Measurements from ENCODE around the gene GPC6.

GPC6 gene

GRCh38 chr13:93413972-93414717 lies 187.5 kb downstream of the GPC6 start:
- Histone ChIP-seq H3K9ac (ENCODE audit: low read length) (no peak overlapping the region), H3K4me1 (ENCODE audit: insufficient read depth, low read length, severe bottlenecking) (no peaks in the 10 kb centered on the region), H3K4me2 (ENCODE audit: low read length) (no peak overlapping the region), H2AFZ (ENCODE audit: low read length) (no peak overlapping the region), H3K27me3 (ENCODE audit: insufficient read depth, low read length) (no peaks in the 10 kb centered on the region), H3K27ac (ENCODE audit: low read depth, low read length, poor library complexity, severe bottlenecking) (no peak overlapping the region), H3K9me3 (ENCODE audit: low read length) (no peaks in the 10 kb centered on the region), H3K36me3 (ENCODE audit: insufficient read depth, low read length) (no peaks in the 10 kb centered on the region), H3K79me2 (ENCODE audit: insufficient read depth, low read length) (no peaks in the 10 kb centered on the region), H3K9me2 (ENCODE audit: low read depth, low read length) (no peaks in the 10 kb centered on the region), H3F3A (ENCODE audit: insufficient read depth, low read length) (no peaks in the 10 kb centered on the region), H4K20me1 (ENCODE audit: insufficient read depth, low read length) (no peaks in the 10 kb centered on the region), H3K4me3 (ENCODE audit: low read depth, low read length, poor library complexity, severe bottlenecking) (no peak overlapping the region)
- no peak for TF ChIP-seq EZH2 (IDR thresholded peaks at IDR 0.05; ENCODE audit: borderline replicate concordance, low read length)
- no peak for TF ChIP-seq CTCF (IDR thresholded peaks at IDR 0.05; ENCODE audit: low read length)

DNA sequence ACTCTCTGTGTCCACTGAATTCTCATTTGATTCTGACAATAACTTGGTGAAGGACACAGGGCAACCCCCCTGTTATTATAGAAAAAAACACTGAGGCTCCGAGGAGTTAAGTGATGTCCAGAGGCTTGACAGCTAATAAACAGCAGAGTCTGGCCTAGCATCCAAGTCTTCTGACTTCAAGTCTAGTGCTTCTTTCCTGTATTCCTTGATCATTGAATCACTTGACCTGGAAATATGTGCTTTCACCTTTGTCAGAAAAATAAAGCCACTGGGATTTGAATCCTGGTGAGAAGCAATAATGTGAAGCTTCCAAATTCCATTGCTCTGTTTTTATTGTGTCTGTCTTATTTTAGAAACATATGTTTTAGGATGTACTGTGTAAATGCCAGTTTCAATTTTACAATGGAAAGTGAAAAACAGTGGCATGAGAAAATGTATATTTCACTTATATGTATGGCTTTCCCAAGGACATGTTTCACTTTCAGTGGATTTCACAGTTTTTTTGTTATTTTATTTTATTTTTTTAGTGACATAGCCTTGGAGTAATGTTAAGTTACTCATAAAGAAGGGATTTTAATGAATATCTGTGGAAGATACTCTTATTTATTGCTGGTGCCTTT lies 190.2 kb downstream of the GPC6 start:
- Histone ChIP-seq H3K27me3 (ENCODE audit: insufficient read depth, low read length) (no peaks in the 10 kb centered on the region), H3K27ac (ENCODE audit: low read depth, low read length, poor library complexity, severe bottlenecking) (no peak overlapping the region), H3K4me1 (ENCODE audit: insufficient read depth, low read length, severe bottlenecking) (no peaks in the 10 kb centered on the region), H3K79me2 (ENCODE audit: insufficient read depth, low read length) (no peaks in the 10 kb centered on the region), H3K9ac (ENCODE audit: low read length) (no peak overlapping the region), H3K9me3 (ENCODE audit: low read length) (no peaks in the 10 kb centered on the region), H3F3A (ENCODE audit: insufficient read depth, low read length) (no peaks in the 10 kb centered on the region), H3K36me3 (ENCODE audit: insufficient read depth, low read length) (no peaks in the 10 kb centered on the region), H3K4me2 (ENCODE audit: low read length) (no peak overlapping the region), H3K9me2 (ENCODE audit: low read depth, low read length) (no peaks in the 10 kb centered on the region), H2AFZ (ENCODE audit: low read length) (no peak overlapping the region), H3K4me3 (ENCODE audit: low read depth, low read length, poor library complexity, severe bottlenecking) (no peak overlapping the region), H4K20me1 (ENCODE audit: insufficient read depth, low read length) (no peaks in the 10 kb centered on the region)
- TF ChIP-seq EZH2 (IDR thresholded peaks at IDR 0.05; ENCODE audit: borderline replicate concordance, low read length) (no peak), CTCF (IDR thresholded peaks at IDR 0.05; ENCODE audit: low read length) (no peak)

DNA sequence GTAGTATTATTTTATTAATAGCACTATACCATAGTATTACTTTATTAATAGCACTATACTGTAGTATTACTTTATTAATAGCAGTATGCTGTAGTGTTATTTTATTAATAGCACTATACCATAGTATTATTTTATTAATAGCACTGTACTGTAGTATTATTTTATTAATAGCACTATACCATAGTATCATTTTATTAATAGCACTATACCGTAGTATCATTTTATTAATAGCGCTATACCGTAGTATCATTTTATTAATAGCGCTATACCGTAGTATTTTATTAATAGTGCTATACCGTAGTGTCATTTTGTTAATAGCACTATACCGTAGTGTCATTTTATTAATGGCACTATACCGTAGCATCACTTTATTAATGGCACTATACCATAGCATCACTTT lies 191.8 kb downstream of the GPC6 start:
- H4K20me1 ChIP-seq (ENCODE audit: insufficient read depth, low read length) = no peaks in the 10 kb centered on the region
- no peaks in the 10 kb centered on the region for H3K9me2 ChIP-seq (ENCODE audit: low read depth, low read length)
- TF ChIP-seq CTCF (IDR thresholded peaks at IDR 0.05; ENCODE audit: low read length) (no peak), EZH2 (IDR thresholded peaks at IDR 0.05; ENCODE audit: borderline replicate concordance, low read length) (no peak)
- H3K4me1 ChIP-seq (ENCODE audit: insufficient read depth, low read length, severe bottlenecking) = no peaks in the 10 kb centered on the region
- no peaks in the 10 kb centered on the region for H3K27me3 ChIP-seq (ENCODE audit: insufficient read depth, low read length)
- no peak overlapping the region for H3K27ac ChIP-seq (ENCODE audit: low read depth, low read length, poor library complexity, severe bottlenecking)
- no peak overlapping the region for H3K4me3 ChIP-seq (ENCODE audit: low read depth, low read length, poor library complexity, severe bottlenecking)
- H3K4me2 ChIP-seq (ENCODE audit: low read length) = no peak overlapping the region
- no peaks in the 10 kb centered on the region for H3K9me3 ChIP-seq (ENCODE audit: low read length)
- no peak overlapping the region for H2AFZ ChIP-seq (ENCODE audit: low read length)
- no peaks in the 10 kb centered on the region for H3K79me2 ChIP-seq (ENCODE audit: insufficient read depth, low read length)
- H3K9ac ChIP-seq (ENCODE audit: low read length) = no peak overlapping the region
- no peaks in the 10 kb centered on the region for H3F3A ChIP-seq (ENCODE audit: insufficient read depth, low read length)
- no peaks in the 10 kb centered on the region for H3K36me3 ChIP-seq (ENCODE audit: insufficient read depth, low read length)

Measured in OCI-LY1 (cell line).